Stimulated activated CD8-positive, alpha-beta memory T cell treated with anti-CD3 and anti-CD28 coated beads, Interleukin-15, amount 100 ng/mL, for 1 hour (primary cell): ENCODE data around the gene ORAI1.
"Not testable (repeated sequence)": the region's sequence is repeated elsewhere in the genome, so short reads cannot be mapped to it uniquely, and the experiment has no call there.

ENCODE experiments used
- DNase-seq: peaks from one replicate; pipeline ENCODE4 v3.0.0-alpha.2; 2020; ENCODE audit warnings: low read depth

The ORAI1 gene

GRCh38 chr12:121603581-121603980 is 22.7 kb upstream of the ORAI1 start:
- no peak for DNase-seq

- no peak for DNase-seq
Measured at GRCh38 chr12:121608301-121608700, 18.0 kb upstream of the ORAI1 start.

GRCh38 chr12:121610239-121611149 is 15.8 kb upstream of the ORAI1 start:
- no peak for DNase-seq

GRCh38 chr12:121611306-121611705 is 15.0 kb upstream of the ORAI1 start:
- DNase-seq, result no peak

DNA sequence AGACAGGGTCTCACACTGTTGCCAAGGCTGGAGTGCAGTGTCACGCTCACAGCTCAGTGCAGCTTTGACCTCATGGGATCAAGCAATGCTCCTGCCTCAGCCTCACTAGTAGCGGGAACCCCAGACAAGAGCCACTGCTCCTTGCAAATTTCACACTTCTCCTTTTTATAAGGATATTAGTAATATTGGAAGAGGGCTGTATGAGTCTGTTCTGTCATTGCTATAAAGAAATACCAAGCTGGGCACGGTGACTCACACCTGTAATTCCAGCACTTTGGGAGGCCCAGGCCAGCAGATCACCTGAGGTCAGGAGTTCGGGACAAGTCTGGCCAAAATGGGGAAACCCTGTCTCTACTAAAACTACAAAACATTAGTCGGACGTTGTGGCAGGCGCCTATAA is 12.9 kb upstream of the ORAI1 start:
- no peak for DNase-seq

- DNase-seq, result no peak
Measured at GRCh38 chr12:121614872-121615467, 11.4 kb upstream of the ORAI1 start.

DNA sequence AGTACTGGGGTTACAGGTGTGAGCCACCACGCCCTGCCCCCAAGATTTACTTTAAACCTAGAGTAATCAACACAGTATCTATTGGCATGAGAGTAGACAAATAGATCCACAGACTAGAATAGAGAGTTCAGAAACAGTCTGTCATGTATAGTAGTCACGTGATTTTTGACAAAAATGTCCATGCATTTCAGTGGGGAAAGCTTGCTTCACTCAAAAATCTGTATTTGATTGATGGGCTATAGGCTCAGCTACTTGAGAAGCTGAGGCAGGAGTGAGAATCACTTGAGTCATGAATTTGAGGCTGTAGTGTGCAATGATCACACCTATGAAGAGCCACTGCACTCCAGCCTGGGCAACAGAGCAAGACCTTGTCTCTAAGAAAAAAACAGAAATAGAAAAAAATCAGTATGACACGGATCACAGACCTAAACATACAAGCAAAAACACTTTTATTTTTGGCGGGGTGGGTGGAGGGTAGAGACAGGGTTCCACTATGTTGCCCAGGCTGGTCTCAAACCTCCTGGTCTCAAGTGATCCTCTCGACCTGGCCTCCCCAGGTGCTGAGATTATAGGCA is 7.6 kb upstream of the ORAI1 start:
- DNase-seq, result no peak

GRCh38 chr12:121620333-121620891 is 5.9 kb upstream of the ORAI1 start:
- DNase-seq, result no peak

DNA sequence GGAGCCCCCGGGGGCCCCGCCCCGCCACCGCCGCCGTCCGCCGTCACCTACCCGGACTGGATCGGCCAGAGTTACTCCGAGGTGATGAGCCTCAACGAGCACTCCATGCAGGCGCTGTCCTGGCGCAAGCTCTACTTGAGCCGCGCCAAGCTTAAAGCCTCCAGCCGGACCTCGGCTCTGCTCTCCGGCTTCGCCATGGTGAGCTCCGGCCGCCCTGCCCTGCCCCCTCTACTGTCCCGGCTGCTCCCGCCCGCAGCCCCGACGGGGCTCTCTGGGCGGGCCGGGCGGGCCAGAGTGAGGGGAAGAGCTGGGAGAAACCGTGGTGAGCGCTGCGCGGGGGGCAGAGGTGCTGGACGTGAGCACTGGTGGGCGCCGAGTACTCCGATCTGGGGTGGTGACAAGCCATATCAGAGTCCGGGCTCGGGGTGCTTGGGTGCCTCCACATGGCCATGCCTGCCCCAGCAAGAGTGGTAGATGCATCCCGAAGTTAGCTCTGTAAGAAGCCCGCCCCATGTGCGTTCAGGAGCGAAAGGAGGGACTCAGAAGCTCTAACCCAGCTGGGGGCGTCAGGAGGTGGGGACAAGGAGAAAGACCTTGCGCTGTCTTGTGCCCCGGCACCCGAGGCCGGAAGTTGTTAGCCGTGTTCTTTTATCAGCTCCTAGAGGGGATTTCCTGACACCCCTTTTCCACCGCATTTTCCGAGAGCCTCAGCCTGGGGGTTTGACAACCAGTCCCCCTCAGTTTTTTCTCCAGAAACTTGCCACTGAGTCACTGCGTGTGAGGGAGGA is 717 bp downstream of the ORAI1 start:
- DNase-seq, result peak; percentile 82

DNA sequence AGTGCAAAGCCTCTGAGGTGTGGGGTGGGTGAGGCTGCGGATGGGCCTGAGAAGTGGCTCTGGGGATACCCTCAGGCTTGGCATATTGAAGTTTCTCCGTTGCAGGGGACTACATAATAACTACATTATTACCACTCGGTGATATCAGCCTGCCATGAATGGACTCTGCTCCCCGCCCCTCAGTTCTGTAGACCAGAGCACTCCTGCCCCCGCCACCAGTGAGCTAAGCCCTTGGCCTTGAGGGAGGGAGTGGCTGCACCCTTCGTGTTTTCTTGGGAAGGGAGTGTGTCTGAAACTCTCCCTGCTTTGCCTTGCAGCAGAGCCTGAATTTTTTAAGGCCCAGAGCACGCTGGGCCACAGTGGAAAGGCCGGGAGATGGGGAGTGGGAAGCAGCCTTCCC is 1.7 kb downstream of the ORAI1 start:
- DNase-seq, result no peak

DNA sequence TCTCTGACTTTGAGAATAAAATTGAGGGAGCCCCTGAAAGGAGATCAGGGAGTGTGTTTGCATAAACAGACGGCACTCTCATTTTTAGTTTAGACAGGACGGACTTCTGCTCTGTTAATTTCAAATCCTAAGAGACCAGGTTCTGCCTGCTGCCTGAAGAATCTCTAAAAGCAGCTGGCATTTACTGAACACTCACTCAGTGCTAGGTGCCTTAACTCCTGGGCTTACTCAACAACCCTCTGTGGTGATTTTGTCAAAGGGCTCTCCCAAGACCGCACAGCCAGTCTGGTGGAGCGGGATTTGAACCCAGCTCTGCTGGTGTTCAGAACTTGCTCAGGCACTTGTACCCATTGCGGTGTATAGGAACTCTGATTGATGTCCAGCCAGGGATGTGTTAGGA is 2.2 kb downstream of the ORAI1 start:
- no peak for DNase-seq

- DNase-seq, result no peak
Measured at GRCh38 chr12:121630791-121631355, 4.5 kb downstream of the ORAI1 start.

DNA sequence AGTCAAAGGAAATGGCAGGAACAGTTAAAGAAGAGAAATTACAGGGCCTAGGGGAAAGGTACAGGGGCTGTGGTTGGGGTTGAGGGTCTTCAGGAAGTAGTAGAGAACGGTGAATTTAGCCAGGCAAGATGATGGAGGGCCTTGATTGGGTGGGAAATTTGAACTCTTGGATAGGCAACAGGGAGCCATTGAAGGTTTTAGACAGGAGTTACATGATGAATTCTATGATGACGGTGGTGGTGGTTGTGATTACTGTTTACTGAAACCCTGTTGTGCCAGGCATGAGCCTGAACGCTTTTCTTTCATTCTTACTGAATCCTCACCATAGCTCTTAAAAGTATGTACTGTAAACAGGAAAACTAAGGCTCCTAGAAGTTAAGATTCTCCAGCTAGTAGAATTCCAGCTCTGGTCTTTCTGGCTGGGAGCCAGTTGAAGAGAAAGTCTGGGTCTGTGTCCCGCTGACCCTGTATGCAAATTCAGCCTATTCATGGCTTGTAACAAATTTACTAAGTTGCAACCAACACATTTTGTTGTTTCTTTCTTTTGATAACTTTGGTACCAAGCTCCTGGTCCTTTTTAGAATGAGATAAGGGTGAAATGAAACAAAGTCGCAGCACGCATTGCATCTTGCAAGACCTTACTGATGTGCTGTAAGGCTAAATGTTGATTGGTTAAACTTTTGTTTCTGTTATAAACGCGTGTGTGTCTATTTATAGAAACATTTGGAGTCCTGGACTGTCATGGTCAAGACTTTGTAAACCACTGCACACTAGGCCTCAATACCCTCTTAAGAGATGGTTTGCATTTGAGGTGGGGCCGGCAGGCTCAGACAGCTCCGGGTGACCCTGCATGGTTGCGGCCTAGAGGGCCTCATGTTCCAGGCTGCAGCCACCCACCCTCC is 6.0 kb downstream of the ORAI1 start:
- no peak for DNase-seq

DNA sequence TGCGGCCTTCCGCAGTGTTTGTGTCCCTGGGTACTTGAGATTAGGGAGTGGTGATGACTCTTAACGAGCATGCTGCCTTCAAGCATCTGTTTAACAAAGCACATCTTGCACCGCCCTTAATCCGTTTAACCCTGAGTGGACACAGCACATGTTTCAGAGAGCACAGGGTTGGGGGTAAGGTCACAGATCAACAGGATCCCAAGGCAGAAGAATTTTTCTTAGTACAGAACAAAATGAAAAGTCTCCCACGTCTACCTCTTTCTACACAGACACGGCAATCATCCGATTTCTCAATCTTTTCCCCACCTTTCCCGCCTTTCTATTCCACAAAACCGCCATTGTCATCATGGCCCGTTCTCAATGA is 7.5 kb downstream of the ORAI1 start:
- DNase-seq, result not testable (repeated sequence)

- DNase-seq, result no peak
Measured at GRCh38 chr12:121634836-121635235, 8.5 kb downstream of the ORAI1 start.

DNA sequence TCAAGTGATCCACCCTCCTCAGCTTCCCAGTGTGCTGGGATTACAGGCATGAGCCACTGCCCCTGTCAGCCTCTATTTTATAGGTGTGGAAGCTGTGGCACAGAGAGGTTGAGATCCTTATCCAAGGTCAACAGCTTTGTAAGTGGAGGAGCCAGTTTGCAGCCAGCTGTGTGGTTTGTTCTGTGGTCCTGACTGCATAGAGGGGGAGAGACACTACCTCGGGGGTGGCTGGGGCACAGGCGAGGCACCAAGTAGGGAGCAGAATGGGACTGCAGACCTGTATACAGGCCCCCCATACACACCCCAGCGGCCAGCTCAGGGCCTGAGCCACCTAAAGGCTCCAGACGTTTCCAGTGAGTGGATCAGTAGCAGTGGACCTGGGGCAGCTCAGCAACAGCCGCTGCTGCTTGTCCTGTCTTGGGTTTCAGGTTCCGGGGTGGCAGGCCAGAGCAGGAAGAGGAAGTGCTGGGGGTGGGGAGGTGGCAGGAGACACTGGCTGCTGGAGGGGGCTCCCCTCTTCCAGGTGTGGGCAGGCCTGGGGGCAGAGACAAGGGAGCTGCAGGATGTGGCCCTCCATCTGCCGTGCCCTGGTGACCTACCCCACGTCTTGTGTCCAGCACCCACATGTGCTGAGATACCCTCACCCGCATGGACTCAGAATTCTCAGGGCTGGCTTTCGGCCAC is 11.0 kb downstream of the ORAI1 start:
- DNase-seq, result no peak

DNA sequence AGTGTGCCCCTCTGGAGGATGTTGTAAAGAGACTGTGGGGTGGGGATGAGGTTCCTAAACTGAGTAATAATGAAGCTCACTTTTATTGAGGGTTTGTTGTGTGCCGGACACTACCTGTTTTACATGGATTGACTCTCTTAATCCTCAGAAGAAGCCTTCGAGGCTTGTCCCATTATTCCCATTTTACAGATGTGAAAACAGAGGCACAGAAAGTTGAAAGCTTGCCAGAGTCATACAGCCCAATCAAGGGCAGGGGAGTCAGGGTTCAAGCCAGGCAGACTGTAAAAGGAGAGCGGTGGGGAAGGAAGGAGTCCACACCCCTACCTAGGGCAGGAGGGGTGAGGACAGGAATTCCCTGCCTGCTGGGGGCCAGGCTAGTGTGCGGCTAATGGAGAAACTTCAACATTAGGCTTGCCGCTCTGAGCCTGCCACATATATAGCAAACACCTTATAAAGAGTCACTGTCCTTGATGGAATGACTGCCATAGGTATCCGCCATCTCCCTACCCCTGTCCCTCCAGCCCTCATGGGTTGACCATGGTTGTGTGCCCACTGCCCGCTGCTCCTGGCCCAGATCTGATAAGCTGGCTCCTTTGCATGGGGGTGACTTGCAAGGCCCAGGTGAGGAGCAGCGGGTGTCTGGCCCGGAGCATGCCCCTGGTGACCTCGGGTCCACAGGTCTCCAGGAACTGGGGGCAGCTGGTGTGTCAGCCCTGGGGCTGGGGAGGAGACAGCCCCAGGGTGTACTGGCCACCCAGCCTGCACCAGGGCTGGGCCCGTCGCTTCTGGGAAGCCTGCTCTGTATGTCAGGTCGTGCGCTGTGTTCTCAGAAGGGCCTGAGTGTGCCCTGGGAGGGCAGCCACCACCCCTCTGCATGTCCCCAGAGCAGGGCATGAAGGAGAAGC is 12.2 kb downstream of the ORAI1 start:
- no peak for DNase-seq

GRCh38 chr12:121641343-121641630 is 15.0 kb downstream of the ORAI1 start:
- no peak for DNase-seq

GRCh38 chr12:121648458-121649028 is 22.2 kb downstream of the ORAI1 start:
- DNase-seq, result no peak
